Lower lobe of right lung (tissue), 2 donors: ENCODE data around the gene EDEM1. TPM values are rescaled to one million over a fixed set of nuclear protein-coding genes. Genes with fewer than 3 reads are reported as not detected.

ENCODE experiments used
- ATAC-seq, 2 donors: fragments of 200-7000 bp; cut with Tn5 transposase; one replicate each; pipeline ENCODE4 v1.9.1; 2020 to 2022; ENCODE audit warnings: mild to moderate bottlenecking in 2 of 2, moderate library complexity in 2 of 2
- DNase-seq: peaks from one replicate; pipeline ENCODE4 v3.0.0-alpha.2; 2020
- H3K27ac ChIP-seq: fragments of 200-600 bp; one replicate; pipeline ENCODE4 v1.8.0; 2022
- H3K27me3 ChIP-seq: fragments of 200-600 bp; one replicate; pipeline ENCODE4 v1.8.0; 2022; ENCODE audit warnings: low read depth
- H3K36me3 ChIP-seq: fragments of 200-600 bp; one replicate; pipeline ENCODE4 v1.8.0; 2022; ENCODE audit warnings: mild to moderate bottlenecking
- H3K4me1 ChIP-seq: fragments of 200-600 bp; one replicate; pipeline ENCODE4 v1.8.0; 2022
- H3K4me3 ChIP-seq: fragments of 200-600 bp; one replicate; pipeline ENCODE4 v1.8.0; 2022; ENCODE audit warnings: mild to moderate bottlenecking
- H3K9me3 ChIP-seq: fragments of 200-600 bp; one replicate; pipeline ENCODE4 v1.8.0; 2022
- CTCF ChIP-seq: fragments of 200-600 bp; IDR thresholded peaks from one replicate; pipeline ENCODE4 v1.8.0; 2022; ENCODE audit warnings: antibody characterized with exemption, mild to moderate bottlenecking
- intact Hi-C: fragments of 100-400 bp; cut with DNase I; formaldehyde crosslinking; loops from one replicate; pipeline ENCODE4 v1.11.0; 2022
- total RNA-seq: library from RNA; stranded (reverse); fragmentation: NEBNext Ultra II Directional; extraction: Animal tissue kit (Norgen Biotek cat#: 25700); gene quantifications from one replicate; pipeline ENCODE4 v1.2.1, GENCODE V29; 2021
- donor health status: DM: no; HTN: yes; CAD: no; lungs with severe emphysema.

Gene EDEM1
- total RNA-seq, 1 donor from 2014 or later: 76.5 TPM

- Histone ChIP-seq H3K36me3 (peaks cover 45% of the 10 kb centered on the region), H3K4me3 (no peak overlapping the region), H3K27ac (peak overlapping the region; percentile 51), H3K9me3 (no peaks in the 10 kb centered on the region), H3K27me3 (no peaks in the 10 kb centered on the region), H3K4me1 (peaks cover 59% of the 10 kb centered on the region)
- no peak for DNase-seq
- no peak for ATAC-seq
- intact Hi-C loops: no loop called here
- no peak for TF ChIP-seq CTCF
These were observed 10.8 kb downstream of the EDEM1 start for GRCh38 chr3:5198313-5198677.

GRCh38 chr3:5198986-5199731 is 11.7 kb downstream of the EDEM1 start:
- TF ChIP-seq CTCF: no peak
- Histone ChIP-seq H3K4me1 (peaks cover 51% of the 10 kb centered on the region), H3K36me3 (peaks cover 48% of the 10 kb centered on the region), H3K9me3 (no peaks in the 10 kb centered on the region), H3K27ac (peak overlapping the region; percentile 21), H3K4me3 (no peak overlapping the region), H3K27me3 (no peaks in the 10 kb centered on the region)
- DNase-seq: no peak
- intact Hi-C loops: no loop called here
- peak; percentile 25 to 36 for ATAC-seq

DNA sequence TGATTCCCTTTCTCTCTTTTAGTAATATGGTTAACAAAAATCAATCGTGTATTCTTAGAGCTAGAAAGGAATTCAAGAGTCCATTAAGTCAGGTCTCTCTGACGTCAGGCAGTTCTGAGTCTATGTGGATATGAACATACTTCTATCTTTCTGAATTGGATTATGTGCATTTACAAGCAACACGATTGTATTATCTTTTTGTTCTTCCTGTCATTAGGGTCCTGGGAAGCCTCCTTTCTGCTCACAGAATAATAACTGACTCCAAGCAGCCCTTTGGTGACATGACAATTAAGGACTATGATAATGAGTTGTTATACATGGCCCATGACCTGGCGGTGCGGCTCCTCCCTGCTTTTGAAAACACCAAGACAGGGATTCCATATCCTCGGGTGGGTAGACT is 14.0 kb downstream of the EDEM1 start:
- ATAC-seq (no peak), DNase-seq (no peak)
- H3K4me1 ChIP-seq: peaks cover 27% of the 10 kb centered on the region
- H3K36me3 ChIP-seq: peaks cover 71% of the 10 kb centered on the region
- intact Hi-C loops: no loop called here
- H3K27me3 ChIP-seq: no peaks in the 10 kb centered on the region
- TF ChIP-seq CTCF: no peak
- H3K9me3 ChIP-seq: no peaks in the 10 kb centered on the region
- no peak overlapping the region for H3K27ac ChIP-seq
- no peak overlapping the region for H3K4me3 ChIP-seq

- H3K4me1 ChIP-seq: peaks cover 20% of the 10 kb centered on the region
- H3K27ac ChIP-seq: no peak overlapping the region
- H3K36me3 ChIP-seq: peaks cover 78% of the 10 kb centered on the region
- intact Hi-C loops: no loop called here
- DNase-seq (no peak), ATAC-seq (no peak)
- no peaks in the 10 kb centered on the region for H3K27me3 ChIP-seq
- no peak overlapping the region for H3K4me3 ChIP-seq
- no peak for TF ChIP-seq CTCF
- H3K9me3 ChIP-seq: no peaks in the 10 kb centered on the region
These were observed 14.7 kb downstream of the EDEM1 start for GRCh38 chr3:5202222-5202621.

DNA sequence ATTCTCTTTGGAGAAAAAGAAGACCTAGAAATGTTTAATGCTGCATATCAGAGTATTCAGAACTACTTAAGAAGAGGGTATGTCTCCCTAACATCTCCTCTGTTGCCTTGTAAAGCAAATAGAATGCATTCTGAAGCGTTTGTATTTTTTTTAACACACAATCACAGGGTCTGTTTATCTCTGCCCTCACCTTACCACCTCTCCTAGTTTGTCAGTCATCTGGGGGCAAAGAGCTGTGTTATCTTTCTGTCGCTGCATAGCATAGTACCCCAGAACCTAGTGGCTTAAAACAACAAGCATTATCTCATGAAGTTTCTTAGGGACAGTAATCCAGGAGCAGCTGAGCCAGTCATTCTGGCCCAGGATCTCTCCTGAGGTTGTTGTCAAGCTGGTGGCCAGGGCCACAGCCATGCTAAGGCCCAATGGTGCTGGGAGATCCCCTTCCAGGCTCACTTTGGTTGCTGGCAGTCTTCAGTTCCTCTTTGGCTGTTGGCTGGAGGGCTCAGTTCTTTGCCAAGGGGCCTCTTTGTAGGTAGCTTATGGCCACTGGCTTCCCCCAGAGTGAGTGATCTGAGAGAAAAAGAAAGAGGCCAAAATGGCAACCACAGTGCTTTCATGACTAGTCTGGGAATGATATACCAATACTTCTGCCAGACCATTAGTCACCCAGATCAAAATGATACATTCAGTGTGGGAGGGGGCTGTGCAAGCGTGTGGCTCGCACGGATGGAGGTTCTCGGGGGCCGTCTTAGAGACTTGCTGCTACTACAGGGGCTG is 17.8 kb downstream of the EDEM1 start:
- TF ChIP-seq CTCF: no peak
- Histone ChIP-seq H3K27me3 (no peaks in the 10 kb centered on the region), H3K4me1 (no peaks in the 10 kb centered on the region), H3K36me3 (peaks cover 100% of the 10 kb centered on the region), H3K27ac (no peak overlapping the region), H3K4me3 (no peak overlapping the region), H3K9me3 (no peaks in the 10 kb centered on the region)
- DNase-seq (no peak), ATAC-seq (no peak)
- intact Hi-C loops: no loop called here
